Measurements from ENCODE around the gene NETO1.

- no peak for TF ChIP-seq CBX2 (IDR thresholded peaks at IDR 0.05; ENCODE audit: low read depth, low read length)
- TF ChIP-seq CBX2 (CRISPR knock-in tag; IDR thresholded peaks at IDR 0.05; ENCODE audit: low read depth), result no peak
- TF ChIP-seq ZNF530 (CRISPR knock-in tag; IDR thresholded peaks at IDR 0.05; ENCODE audit: low read depth), result no peak
- no peak for TF ChIP-seq POLR2A (IDR thresholded peaks at IDR 0.05; ENCODE audit: insufficient read depth in 1 of 2, low read depth in 2 of 2, low read length in 2 of 2)
- no peak for TF ChIP-seq ZNF512B (CRISPR knock-in tag; IDR thresholded peaks at IDR 0.05; ENCODE audit: borderline replicate concordance)
- TF ChIP-seq, protein P1, sequence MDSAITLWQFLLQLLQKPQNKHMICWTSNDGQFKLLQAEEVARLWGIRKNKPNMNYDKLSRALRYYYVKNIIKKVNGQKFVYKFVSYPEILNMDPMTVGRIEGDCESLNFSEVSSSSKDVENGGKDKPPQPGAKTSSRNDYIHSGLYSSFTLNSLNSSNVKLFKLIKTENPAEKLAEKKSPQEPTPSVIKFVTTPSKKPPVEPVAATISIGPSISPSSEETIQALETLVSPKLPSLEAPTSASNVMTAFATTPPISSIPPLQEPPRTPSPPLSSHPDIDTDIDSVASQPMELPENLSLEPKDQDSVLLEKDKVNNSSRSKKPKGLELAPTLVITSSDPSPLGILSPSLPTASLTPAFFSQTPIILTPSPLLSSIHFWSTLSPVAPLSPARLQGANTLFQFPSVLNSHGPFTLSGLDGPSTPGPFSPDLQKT (CRISPR knock-in tag; IDR thresholded peaks at IDR 0.05; ENCODE audit: borderline replicate concordance), result no peak
- no peak for TF ChIP-seq ZNF274 (CRISPR knock-in tag; IDR thresholded peaks at IDR 0.05)
- no peak for TF ChIP-seq NONO (IDR thresholded peaks at IDR 0.05)
- no peak for TF ChIP-seq NONO (CRISPR knock-in tag; conservative IDR thresholded peaks at IDR 0.05)
These were observed 105.2 kb downstream of the NETO1 start for GRCh38 chr18:72762515-72763122.

Measured in HepG2 (cell line).